ENCODE measurements around the gene ZBTB5. TPM values are rescaled to one million over a fixed set of nuclear protein-coding genes. Genes with fewer than 3 reads are reported as not detected.

ZBTB5 gene
- total and polyA plus RNA-seq, 2 donors (not counting 3 experiments of a cell fraction or from before 2014, with no cell fraction given) = 10.0 to 13.7 TPM

DNA sequence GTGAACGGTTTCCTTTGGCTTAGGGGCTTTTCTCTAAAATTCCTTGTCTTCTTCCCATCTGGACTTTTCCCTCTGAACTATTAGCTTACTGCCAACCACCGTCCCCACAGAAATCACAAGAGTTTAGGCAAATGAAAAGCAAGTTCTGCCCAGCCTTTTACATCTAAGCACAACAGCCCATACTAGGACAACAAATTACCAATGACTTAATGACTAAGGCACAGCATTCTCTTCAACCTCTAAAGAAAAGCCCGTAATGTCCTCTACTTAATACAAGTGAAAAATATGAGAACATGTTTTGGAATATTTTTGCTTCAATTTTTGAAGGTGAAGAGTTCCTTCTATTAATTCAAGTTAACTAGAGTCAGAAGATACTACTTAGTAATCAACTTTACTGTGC lies 1.2 kb downstream of the ZBTB5 start:
- H3K27ac ChIP-seq (ENCODE audit: insufficient read depth, low read depth, low read length) = peak overlapping the region; percentile 94
- TF ChIP-seq GATA2 (IDR thresholded peaks at IDR 0.05; ENCODE audit: insufficient read depth, insufficient read length, low read depth, low read length) = no peak
- no peak for TF ChIP-seq POLR2A (IDR thresholded peaks at IDR 0.05; ENCODE audit: low read depth, low read length)
- TF ChIP-seq, protein P1, sequence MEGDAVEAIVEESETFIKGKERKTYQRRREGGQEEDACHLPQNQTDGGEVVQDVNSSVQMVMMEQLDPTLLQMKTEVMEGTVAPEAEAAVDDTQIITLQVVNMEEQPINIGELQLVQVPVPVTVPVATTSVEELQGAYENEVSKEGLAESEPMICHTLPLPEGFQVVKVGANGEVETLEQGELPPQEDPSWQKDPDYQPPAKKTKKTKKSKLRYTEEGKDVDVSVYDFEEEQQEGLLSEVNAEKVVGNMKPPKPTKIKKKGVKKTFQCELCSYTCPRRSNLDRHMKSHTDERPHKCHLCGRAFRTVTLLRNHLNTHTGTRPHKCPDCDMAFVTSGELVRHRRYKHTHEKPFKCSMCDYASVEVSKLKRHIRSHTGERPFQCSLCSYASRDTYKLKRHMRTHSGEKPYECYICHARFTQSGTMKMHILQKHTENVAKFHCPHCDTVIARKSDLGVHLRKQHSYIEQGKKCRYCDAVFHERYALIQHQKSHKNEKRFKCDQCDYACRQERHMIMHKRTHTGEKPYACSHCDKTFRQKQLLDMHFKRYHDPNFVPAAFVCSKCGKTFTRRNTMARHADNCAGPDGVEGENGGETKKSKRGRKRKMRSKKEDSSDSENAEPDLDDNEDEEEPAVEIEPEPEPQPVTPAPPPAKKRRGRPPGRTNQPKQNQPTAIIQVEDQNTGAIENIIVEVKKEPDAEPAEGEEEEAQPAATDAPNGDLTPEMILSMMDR (IDR thresholded peaks at IDR 0.05; ENCODE audit: extremely low read depth in 1 of 2, insufficient read depth in 1 of 2, low read depth in 1 of 2, low read length in 2 of 2) = no peak
- TF ChIP-seq, protein P2, sequence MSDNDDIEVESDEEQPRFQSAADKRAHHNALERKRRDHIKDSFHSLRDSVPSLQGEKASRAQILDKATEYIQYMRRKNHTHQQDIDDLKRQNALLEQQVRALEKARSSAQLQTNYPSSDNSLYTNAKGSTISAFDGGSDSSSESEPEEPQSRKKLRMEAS (IDR thresholded peaks at IDR 0.05; ENCODE audit: insufficient read depth, insufficient read length) = no peak
- TF ChIP-seq EZH2 (IDR thresholded peaks at IDR 0.05; ENCODE audit: borderline replicate concordance, low read depth, low read length, severe bottlenecking) = no peak
- no peak for TF ChIP-seq FOS (IDR thresholded peaks at IDR 0.05; ENCODE audit: borderline replicate concordance, insufficient read depth, low read length)
- TF ChIP-seq POLR2AphosphoS5 (IDR thresholded peaks at IDR 0.05; ENCODE audit: insufficient read depth, low read depth, low read length) = no peak
- TF ChIP-seq MYC (IDR thresholded peaks at IDR 0.05; ENCODE audit: low read depth, low read length) = no peak
- TF ChIP-seq JUN (IDR thresholded peaks at IDR 0.05; ENCODE audit: borderline replicate concordance, insufficient read depth, insufficient read length, low read depth) = no peak

More for the DNA sequence above, 1.2 kb downstream of the ZBTB5 start:
- intact Hi-C loops (cut with micrococcal nuclease) (no loop called here), dilution Hi-C loops (cut with MboI; ENCODE audit: extremely low pct_ligation_motif_present, low sequenced_read_pairs) (no loop called here)
- BruUV-seq (replicated peaks) = no TSS peak
- FAIRE-seq = peak; percentile 35
- DNase-seq (ENCODE audit: low read depth, low spot score) = peak; percentile 20
- Histone ChIP-seq H4K20me1 (replicated peaks; ENCODE audit: control insufficient read depth, extremely low read depth, insufficient read depth, low read length) (no peaks in the 10 kb centered on the region), H3K9me1 (replicated peaks; ENCODE audit: control insufficient read depth, extremely low read depth, insufficient read depth, low read length) (no peaks in the 10 kb centered on the region), H2AFZ (ENCODE audit: low read depth, low read length) (no peak overlapping the region), H3K4me2 (ENCODE audit: insufficient read depth, low read length) (peak overlapping the region; percentile 97), H3K27me3 (ENCODE audit: control insufficient read depth in 2 of 2, insufficient read depth in 2 of 2, low read length in 2 of 2) (no peaks in the 10 kb centered on the region), H3K79me2 (ENCODE audit: control insufficient read depth, insufficient read depth, low read length) (peaks cover 44% of the 10 kb centered on the region), H3K4me1 (ENCODE audit: control insufficient read depth, extremely low read depth, insufficient read depth, low read length) (peaks cover 17% of the 10 kb centered on the region), H3K36me3 (ENCODE audit: control insufficient read depth in 2 of 2, extremely low read depth in 1 of 2, insufficient read depth in 2 of 2, low read length in 2 of 2) (no peaks in the 10 kb centered on the region), H3K9ac (replicated peaks; ENCODE audit: extremely low read depth, insufficient read depth, low read length) (peak overlapping the region; percentile 98), H3K4me3 (replicated peaks in 1 of 3; ENCODE audit: insufficient read depth in 1 of 3, low read depth in 1 of 3, low read length in 3 of 3) (peak overlapping the region; percentile 45 to 97 (median 84)), H3K9me3 (replicated peaks; ENCODE audit: control insufficient read depth, insufficient read depth, low read length) (no peaks in the 10 kb centered on the region)
- ChIA-PET POLR2A (interaction anchor here (2.2 kb wide), 1 partner anchor 22 kb away, joined by 9 read pairs; the partner anchor contains the start of gene POLR1E), CTCF (interaction anchor here (1.5 kb wide), 1 partner anchor 591 kb away, joined by 3 read pairs; no protein-coding TSS in a partner anchor)

Measured in endothelial cell of umbilical vein (primary cell).